Neural cell (in vitro differentiated cells): Measurements from ENCODE around the gene SMOC1.

Experiments
- EP300 ChIP-seq: fragments of 450-650 bp; conservative IDR thresholded peaks from 2 replicates; pipeline ENCODE4 v1.6.1; 2014; ENCODE audit warnings: antibody characterized with exemption, mild to moderate bottlenecking, moderate library complexity; ENCODE audit not compliant: poor library complexity, severe bottlenecking
- POLR2AphosphoS5 ChIP-seq: IDR thresholded peaks from 2 replicates; pipeline ENCODE4 v1.6.1; 2012
- TAF1 ChIP-seq: IDR thresholded peaks from 2 replicates; pipeline ENCODE4 v1.6.1; 2012; ENCODE audit warnings: low read depth
- TF ChIP-seq, protein P1 (sequence below): fragments of 450-650 bp; IDR thresholded peaks from 2 replicates; pipeline ENCODE4 v1.5.1; 2014; ENCODE audit warnings: antibody characterized with exemption, mild to moderate bottlenecking, moderate library complexity; ENCODE audit not compliant: poor library complexity, severe bottlenecking

DNA sequence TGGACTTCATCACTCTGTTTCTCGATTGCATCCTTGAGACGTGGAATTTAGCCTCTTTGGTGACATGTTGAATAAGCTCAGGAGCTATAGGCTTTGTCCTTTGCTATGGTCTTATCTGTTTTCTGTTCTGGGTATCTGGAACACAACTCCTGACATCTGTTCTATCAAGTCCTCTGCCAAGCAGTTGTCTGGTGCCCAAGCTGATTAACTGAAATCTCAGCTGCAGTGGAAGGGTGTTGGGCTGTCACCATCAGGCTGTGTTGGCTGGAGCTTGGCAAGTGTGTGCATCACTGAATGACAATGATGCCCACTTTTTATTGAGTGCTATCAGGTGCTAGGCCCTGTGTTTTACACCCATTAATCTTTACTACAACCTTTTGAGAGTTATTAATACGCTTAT lies 77.8 kb downstream of the SMOC1 start:
- TF ChIP-seq, protein P1, sequence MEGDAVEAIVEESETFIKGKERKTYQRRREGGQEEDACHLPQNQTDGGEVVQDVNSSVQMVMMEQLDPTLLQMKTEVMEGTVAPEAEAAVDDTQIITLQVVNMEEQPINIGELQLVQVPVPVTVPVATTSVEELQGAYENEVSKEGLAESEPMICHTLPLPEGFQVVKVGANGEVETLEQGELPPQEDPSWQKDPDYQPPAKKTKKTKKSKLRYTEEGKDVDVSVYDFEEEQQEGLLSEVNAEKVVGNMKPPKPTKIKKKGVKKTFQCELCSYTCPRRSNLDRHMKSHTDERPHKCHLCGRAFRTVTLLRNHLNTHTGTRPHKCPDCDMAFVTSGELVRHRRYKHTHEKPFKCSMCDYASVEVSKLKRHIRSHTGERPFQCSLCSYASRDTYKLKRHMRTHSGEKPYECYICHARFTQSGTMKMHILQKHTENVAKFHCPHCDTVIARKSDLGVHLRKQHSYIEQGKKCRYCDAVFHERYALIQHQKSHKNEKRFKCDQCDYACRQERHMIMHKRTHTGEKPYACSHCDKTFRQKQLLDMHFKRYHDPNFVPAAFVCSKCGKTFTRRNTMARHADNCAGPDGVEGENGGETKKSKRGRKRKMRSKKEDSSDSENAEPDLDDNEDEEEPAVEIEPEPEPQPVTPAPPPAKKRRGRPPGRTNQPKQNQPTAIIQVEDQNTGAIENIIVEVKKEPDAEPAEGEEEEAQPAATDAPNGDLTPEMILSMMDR, result no peak
- TF ChIP-seq POLR2AphosphoS5, result no peak
- no peak for TF ChIP-seq TAF1
- TF ChIP-seq EP300, result no peak
